Fibroblast of skin of left quadriceps (primary cell): Measurements from ENCODE around the gene CASP10.

Source experiments
- DNase-seq, 2 experiments: peaks; one replicate each; pipeline ENCODE4 v3.0.0-alpha.2; 2013; ENCODE audit warnings: low read depth in 2 of 2

CASP10 gene

DNA sequence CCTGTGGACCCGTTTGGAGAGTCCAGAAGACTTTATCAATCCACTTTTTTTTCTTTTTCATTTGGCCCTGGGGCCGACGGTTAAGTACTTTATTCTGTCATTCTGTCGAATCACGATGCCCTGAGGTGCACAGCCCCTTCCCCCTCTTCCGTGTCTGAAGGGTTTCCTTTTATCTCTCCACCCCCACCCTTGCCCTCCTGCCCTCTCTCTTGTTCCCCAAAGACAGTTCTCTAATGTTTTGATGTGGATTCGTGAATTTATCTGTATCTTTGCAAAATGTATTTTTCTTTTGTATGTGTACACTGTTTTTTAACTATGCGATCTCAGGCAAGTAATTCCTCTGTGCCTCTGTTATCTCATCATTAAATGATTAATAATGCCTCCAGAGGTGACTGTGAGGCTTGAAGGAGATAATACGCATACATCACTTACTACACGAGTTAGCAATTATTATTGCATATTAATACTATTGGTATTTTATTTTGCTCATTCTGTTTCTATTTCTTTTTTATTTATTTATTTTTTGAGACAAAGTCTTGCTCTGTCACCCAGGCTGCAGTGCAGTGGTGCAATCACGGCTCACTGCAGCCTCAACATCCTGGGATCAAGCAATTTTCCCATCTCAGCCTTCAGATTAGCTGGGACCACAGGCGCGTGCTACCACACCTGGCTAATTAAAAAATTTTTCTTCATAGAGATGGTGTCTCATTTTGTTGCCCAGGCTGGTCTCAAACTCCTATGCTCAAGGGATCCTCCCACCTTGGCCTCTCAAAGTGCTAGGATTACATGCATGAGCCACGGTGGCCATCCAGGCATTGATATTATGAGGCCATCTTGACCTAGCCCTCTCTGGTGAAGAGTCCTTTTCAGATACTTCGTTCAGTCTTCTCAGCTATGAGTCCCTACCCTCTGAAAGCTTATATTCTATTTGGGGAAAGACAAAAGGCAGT lies 76.0 kb downstream of the CASP10 start:
- no peak for DNase-seq

DNA sequence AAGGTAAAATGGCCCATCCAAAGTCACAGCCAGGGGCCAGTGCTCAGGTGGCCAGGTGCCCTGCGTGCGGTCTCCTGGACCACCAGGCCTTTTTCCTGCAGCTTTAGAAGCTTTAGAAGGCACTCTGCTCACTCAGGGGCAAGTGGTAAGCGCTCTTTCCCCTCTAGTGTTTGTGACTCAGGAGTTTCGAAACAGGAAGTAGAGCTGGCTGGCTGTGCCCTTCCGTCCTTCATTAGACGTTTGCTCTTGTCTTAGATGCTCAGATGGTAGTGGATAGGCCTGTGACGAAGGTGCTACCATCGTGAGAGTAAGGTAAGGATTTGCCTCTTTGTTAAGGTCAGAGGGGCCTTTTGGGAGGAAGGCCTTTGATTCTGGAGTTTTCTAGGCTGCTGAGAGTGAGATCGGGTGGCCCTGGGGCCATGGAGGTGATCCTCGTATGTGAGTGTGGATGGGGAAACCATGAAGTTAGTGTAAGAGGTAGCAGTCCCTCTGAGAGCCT lies 77.4 kb downstream of the CASP10 start, which contains the start of gene CASP8:
Gene CASP8, plus strand, starts transcription at position 235 of the 499 bp plus-strand sequence. CDS start 5,951 bp downstream, outside the sequence.
- DNase-seq, result no peak

DNA sequence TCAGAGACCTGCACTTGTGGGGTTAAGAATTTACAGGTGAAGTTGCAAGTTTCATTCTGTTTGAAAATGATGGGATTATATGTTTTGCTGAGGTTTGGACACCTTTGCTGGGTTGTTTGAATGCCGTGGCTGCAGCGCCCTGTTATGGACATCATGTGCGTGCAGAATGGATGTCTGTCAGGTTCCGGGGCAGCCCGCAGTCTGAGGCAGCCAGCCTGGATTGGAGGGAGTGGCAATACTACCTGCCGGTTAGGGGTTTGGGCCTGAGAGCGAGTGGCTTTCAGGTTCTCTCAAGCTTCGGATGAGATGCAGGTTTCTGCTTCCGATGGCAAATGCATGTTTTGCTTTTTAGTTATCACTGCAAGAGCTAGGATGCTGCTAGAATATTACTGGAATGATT lies 78.5 kb downstream of the CASP10 start:
- DNase-seq, result no peak

DNA sequence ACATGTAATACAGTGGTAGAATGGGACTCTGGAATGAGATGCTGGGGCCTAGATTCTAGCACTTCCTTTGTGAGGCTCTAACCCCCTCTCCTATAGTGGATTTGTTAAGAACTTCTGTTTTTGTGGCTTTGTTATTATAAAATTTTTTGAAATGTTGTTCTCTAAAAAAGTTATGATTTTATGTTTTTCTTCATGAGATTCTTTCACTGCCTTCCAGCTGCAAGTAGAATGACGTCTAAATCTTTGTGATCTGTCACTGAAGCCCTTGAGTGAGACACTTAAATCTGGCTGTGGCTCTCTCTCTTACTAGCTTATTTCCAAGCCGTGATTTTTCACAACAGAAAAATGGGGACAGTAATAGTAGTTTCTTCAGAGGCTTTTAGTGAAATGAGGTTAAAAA lies 79.0 kb downstream of the CASP10 start:
- DNase-seq, result no peak

DNA sequence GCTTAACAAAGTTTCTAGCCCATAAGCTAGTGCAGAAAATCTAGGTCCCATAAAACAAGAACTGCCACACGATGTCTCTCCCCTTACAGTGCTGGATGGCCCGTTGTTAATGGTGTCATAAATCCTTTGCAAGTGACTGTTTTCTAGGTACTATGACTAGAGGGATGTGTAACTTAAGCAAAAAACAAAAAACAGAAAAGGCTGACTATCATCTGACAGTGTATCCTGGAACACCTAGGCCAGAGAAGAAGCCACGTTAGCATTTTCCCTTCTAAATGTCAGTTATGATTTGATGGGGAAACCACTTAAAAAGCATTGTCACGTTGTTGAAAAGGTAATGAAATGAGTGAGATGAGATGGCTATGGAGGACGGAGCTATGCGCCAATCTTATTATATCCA lies 79.8 kb downstream of the CASP10 start:
- DNase-seq, result no peak

DNA sequence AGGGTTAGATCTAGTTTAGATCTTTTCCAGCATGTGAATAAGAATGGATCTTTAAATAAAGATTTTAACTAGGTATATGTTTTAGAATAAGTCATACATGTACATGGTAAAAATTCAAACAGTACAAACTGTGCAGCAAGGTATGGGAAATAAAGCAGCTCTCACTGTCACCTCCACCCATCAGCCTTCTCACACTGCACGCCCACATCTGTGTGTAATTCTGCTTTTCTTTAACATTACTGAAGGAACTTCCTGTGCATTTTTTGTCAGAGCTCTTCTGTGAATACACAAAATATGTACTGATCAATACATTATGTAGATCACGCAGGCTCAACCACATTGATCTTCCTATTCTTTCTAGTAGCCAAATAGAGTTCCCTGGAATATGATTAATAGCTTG lies 80.8 kb downstream of the CASP10 start:
- no peak for DNase-seq

DNA sequence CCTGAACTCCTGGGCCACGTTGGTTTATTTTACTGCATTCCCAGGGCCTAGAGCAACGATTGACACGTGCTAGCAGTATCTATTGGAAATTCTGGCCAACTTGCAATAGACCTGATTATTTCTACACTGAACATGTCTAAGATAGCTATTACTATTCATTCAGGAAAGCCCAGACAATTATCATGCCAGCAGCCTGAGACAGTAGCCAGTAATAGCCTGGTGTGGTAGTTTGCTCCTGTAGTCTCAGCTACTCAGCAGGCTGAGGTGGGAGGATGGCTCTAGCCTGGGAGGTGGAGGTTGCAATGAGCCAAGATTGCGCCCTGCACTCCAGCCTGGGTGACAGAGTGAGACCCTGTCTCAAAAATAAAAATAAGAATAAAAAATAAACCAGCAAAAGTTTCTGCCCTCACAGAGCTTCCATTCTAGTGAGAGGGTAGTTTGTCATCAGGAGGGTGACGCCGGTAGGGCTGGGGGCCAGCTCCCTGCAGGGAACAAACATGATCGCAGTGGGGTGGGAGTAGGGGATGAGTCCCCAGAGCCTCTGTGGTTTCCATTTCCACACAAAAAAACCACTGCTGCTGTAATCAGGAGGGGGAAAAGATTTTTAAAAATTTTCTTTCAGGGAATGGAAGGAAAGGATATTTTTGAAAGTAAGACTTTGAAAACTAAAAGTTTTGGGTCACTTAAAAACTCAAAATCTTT lies 81.7 kb downstream of the CASP10 start:
- no peak for DNase-seq

DNA sequence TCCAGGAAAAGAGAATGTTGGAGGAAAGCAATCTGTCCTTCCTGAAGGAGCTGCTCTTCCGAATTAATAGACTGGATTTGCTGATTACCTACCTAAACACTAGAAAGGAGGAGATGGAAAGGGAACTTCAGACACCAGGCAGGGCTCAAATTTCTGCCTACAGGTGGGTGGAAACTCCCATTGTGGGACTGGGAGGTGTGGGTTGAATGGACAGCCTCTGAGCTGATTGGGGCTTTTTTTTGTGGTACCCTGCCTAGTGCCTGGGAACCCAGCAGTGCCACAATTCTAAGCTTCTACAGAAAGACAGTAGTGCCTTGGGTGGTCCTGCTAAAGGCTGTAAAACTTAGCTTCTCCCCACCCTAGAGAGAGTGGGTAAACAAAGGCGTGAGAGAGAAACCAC lies 83.7 kb downstream of the CASP10 start:
- no peak for DNase-seq

DNA sequence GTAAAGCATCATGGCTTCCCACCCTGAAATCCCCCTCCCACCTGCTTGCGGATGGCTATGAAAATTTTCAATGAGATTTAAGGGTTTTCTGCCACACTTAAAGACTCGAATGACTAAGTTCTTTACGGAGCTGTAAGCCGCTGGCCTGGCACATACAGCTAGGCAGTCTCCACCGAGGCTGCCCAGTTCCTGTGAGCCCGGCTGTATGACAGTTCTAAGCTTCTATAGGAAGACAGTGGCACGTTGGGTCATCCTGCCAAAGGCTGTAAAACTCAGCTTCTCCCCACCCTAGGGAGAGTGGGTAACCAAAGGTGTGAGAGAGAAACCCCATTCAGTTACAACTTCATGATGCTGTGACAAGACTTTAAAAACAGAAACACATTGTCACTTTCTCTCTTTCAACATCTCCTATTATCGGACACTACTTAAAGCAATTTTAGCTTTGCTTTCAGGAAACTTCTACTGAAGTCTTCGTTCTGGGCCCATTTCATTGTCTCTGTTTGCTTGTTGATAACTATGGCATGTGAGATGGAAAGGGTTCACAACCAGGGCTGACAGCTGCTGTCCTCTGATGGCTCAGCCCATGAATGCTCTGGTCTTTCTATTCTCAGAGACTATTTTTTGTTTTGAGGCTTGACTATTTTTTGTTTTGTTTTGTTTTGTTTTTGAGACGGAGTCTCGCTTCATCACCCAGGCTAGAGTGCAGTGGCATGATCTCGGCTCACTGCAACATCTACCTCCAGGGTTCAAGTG lies 84.5 kb downstream of the CASP10 start:
- DNase-seq, result no peak

DNA sequence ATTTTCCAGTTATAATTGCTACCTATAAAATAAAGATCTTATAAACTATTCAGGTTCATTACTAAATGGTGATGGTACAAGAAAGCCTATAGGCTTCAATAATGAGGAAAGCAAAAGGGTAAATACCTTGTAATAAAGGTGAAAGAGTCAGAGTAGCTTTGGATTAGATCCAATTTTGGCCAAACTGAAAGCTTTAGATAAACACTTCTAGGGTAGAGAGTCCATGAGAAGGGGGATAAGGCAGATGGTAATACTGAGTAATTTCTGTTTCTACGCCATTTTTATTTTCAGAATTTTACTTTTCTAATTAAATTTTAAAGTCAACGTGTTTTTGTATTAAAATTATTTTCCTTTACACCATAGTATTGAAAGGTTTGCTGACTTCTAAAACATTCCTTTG lies 86.8 kb downstream of the CASP10 start:
- DNase-seq, result no peak

DNA sequence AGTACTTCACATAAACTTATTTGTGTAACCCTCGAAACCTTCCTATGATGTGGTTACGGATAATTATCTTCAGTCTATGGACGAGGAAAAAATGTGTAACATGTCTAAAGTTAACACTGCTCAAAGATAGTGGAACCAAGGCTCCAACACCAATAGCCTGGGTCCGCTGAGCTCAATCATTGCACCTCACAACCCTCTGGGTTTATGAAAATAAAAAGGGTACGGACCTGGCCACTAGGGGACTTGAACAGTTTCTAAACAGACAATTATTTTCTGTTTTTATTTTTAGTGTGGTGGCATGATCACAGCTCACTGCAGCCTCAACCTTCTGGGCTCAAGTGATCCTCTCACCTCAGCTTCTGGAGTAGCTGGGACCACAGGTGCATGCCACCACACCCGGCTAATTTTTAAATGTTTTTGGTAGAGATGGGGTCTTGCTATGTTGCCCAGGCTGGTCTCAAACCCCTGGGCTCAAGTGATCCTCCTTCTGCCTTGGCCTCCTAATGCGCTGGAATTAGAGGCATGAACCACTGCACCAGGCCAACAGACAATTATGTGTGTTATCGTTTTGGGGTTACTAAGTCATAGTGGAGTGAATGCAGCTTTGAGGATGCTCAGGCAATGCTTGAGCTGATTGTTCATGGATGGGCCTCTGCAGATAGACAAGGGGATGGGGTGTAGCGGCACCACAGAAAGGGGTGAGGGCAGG lies 87.5 kb downstream of the CASP10 start:
- DNase-seq, result no peak

DNA sequence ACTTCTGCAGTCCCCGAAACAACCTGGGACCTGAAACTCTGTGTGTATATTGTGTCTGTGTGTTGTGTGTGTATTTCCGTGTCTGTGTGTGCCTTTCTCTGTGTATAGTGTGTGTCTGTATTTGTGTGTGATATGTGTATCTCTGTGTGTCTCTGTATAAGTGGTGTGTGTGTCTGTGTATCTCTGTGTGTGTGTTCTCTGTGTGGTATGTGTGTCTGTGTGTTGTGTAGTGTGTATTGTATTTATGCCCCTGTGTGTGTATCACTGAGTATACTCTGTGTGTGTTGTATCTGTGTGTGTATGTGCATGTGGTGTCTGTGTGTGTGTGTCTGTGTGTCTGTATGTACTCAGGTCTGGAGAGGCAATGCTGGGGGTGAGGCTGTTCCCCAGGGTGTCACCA lies 89.0 kb downstream of the CASP10 start:
- no peak for DNase-seq

DNA sequence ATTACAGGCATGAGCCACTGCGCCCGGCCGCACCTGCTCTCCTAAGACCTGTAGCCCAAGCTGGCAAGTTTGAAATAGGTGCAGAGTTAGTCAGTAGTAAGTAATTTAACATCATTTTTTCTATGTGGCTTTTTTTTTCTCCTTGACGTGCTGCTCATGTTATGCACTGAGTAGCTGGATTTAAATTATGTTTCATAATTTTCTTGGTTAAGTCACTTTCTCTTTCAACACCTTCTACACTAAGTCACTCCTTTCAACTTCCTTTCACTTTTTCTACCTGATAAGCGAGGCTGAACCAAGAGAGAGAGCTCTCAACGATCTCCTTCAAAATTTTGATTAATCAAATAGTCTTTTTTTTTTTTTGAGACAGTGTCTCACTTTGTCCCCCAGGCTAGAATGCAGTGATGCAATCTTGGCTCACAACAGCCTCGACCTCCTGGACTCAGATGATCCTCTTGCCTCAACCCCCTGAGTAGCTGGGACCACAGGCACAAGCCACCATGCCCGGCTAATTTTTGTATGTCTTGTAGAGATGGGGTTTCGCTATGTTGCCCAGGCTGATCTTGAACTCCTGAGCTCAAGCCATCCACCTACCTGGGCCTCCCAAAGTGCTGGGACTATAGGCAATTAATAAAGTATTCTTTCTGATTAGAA lies 90.5 kb downstream of the CASP10 start:
- DNase-seq, result no peak

DNA sequence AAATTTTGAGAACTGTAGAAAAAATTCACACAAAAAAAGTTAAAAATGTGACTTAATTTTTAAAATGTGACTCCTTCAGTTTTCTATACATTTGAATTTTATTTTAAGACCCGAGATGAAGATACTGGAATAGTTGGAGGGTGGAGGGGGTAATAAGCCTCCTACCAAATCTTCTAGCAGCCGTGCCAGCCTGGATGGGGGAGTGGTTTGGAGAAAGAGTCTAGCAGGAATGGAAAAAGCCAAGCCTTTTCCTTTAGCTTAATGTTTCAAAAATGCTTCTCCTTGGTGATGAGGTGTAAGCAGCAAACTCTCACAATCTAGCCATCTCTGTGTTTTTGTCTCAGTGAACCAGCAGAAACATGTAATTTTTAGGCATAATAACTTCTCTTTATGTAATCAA lies 92.1 kb downstream of the CASP10 start:
- DNase-seq, result no peak

DNA sequence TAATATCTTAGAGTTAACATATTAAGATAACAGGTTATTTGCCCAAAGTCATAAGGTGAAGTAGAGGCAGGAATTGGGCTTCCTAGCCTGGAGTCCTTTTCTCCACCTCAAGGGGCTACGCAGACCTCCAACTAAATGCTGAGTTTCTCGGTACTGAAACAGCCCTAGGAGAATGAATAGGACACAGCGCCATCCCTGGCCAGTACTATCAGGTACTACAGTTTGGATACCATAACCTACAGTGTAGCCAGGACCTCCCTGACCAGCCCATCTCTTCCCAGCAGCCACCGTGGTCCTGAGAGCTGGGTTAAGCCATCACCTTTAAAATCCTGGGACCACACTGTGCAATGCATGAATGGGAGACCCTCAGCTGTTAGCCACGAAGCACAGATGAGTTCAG lies 93.0 kb downstream of the CASP10 start:
- no peak for DNase-seq

DNA sequence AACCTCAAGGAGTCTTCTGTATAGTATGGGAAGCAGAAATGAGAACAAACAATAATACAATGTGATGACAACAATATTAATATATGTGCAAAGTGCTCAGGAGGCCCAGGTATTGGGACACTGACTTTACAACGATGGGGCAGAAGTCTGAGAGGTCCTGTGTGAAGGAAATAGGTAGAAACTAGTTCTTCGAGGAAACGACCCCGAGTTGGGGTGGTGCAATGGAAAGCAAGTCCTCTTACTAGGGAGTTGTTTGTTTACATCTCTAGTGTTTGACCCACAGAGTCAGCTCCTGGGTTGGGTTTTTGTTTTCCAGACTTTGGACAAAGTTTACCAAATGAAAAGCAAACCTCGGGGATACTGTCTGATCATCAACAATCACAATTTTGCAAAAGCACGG lies 93.6 kb downstream of the CASP10 start:
- no peak for DNase-seq
